Subcutaneous adipose tissue (tissue), 4 donors: ENCODE data around the gene TWSG1. TPM values are rescaled to one million over a fixed set of nuclear protein-coding genes. Genes with fewer than 3 reads are reported as not detected.

ENCODE experiments used
- total RNA-seq, 4 donors: library from RNA; depleted of rRNA; stranded (reverse); fragments of >200 nt; gene quantifications; one replicate each; pipeline ENCODE4 v1.1.0, GENCODE V29; 2016
- TF ChIP-seq, protein P1 (sequence below): fragments of 450-650 bp; IDR thresholded peaks from one replicate; pipeline ENCODE4 v1.5.1; 2016; ENCODE audit warnings: low read depth, mild to moderate bottlenecking, control low read depth, antibody characterized with exemption, moderate library complexity

The TWSG1 gene
- total RNA-seq, 4 donors from 2014 or later, result 13.6 to 45.2 (median 38.2) TPM

DNA sequence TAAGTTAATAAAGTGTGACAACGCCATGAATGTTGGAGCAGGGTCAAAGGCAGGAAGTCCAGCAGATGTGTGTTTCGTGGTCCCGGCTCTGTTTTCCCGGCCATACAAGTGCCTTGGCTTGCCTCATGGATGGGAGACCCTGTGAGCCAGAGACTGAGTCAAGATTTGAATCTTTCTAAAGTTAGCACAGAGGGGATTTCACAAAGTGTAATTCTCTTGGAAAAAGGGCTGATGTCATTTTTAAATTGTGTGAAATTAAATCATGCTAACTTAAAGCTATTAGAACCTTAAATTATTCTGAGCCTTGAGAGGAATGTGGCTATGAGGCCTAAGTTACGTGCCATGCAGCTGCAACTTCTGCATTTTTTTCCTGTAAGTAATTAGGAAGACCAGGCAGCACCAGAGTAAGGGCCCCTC, 102.5 kb downstream of the TWSG1 start:
- TF ChIP-seq, protein P1, sequence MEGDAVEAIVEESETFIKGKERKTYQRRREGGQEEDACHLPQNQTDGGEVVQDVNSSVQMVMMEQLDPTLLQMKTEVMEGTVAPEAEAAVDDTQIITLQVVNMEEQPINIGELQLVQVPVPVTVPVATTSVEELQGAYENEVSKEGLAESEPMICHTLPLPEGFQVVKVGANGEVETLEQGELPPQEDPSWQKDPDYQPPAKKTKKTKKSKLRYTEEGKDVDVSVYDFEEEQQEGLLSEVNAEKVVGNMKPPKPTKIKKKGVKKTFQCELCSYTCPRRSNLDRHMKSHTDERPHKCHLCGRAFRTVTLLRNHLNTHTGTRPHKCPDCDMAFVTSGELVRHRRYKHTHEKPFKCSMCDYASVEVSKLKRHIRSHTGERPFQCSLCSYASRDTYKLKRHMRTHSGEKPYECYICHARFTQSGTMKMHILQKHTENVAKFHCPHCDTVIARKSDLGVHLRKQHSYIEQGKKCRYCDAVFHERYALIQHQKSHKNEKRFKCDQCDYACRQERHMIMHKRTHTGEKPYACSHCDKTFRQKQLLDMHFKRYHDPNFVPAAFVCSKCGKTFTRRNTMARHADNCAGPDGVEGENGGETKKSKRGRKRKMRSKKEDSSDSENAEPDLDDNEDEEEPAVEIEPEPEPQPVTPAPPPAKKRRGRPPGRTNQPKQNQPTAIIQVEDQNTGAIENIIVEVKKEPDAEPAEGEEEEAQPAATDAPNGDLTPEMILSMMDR, result no peak

DNA sequence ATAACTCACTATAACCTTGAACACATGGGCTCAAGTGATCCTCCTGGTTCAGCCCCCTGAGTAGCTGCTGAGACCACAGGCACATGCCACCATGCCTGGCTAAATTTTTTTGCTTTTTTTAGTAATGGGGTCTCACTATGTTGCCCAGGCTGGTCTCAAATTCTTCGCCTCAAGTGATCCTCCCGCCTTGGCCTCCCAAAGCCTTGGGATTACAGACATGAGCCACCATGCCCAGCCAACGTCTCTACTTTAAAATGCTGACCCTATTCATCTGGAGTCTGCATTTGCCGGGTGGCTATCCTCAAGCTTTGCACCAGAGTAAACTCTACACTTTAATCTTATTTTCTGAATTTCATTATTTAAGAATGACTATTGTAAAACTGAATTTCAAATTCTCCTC, 103.1 kb downstream of the TWSG1 start:
- TF ChIP-seq, protein P1, result no peak

DNA sequence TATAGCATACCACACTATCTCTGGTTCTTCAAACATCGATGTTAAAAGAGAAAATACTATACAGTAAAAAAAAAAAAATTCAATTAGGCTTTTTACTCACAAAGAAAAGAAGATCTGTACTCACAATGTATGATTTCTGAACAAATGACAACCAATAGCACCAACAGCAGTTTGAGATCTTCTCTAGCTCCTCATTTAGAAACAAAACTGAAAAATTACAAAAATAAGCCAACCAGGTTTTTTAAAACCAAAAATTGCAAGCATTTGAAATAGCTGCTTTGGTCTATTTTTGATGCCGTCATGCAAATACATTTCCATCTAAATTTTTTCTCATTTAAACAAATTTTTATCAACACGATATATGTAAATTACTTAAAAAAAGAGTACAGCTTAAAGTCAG, 106.5 kb downstream of the TWSG1 start:
- TF ChIP-seq, protein P1, result no peak

DNA sequence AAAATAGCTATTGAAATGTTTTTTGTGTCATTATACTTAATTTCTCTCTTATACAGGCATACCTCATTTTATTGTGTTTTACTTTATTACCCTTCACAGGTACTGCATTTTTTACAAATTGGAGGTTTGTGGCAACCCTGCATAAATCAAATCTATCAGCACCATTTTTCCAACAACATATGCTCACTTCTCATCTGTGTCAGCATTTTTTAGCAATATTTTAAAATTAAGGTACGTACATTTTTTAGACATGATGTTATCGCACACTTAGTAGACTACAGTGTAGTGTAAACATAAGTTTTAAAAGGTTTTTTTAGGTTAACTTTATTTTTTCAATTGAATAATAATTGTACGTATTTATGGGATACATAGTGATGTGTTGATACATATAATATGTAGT, 110.0 kb downstream of the TWSG1 start:
- TF ChIP-seq, protein P1, result no peak

DNA sequence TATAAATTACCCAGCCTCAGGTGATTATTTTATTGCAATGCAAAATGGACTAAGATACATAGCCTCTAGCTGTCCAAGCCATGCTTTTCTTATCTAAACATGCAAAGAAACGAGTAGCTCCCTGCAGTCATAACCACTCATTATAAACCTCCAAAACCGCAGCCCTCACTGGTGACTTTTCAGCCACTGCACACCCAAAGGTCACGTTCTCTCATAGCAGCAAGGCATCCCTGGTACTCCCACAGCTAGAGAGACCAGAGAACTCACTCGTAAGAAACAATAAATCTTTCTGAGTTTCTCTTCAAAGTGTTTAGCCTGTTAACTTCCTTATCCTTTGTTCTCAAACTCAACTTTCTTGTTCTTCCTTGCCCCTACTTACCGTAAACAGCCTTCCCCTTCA, 112.3 kb downstream of the TWSG1 start:
- TF ChIP-seq, protein P1, result no peak

DNA sequence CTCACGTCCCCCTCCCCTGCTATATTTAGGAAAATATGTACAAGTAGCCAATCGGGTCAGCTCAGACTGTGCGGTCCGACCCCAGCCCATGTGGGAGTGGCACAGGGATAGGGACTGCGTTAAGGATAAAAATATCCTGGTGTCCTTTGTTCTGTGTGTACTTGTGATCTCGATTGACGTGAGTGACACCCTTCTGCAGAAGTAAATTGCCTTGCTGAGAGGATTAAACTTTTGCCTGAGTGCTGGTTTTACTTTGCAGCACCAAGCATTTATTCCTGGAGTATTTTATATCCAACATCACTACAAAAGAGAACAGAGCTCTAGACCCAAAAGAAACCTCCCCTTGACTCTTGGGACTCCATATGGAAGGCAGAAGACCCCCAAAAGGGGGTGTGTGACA, 112.8 kb downstream of the TWSG1 start:
- TF ChIP-seq, protein P1, result no peak

DNA sequence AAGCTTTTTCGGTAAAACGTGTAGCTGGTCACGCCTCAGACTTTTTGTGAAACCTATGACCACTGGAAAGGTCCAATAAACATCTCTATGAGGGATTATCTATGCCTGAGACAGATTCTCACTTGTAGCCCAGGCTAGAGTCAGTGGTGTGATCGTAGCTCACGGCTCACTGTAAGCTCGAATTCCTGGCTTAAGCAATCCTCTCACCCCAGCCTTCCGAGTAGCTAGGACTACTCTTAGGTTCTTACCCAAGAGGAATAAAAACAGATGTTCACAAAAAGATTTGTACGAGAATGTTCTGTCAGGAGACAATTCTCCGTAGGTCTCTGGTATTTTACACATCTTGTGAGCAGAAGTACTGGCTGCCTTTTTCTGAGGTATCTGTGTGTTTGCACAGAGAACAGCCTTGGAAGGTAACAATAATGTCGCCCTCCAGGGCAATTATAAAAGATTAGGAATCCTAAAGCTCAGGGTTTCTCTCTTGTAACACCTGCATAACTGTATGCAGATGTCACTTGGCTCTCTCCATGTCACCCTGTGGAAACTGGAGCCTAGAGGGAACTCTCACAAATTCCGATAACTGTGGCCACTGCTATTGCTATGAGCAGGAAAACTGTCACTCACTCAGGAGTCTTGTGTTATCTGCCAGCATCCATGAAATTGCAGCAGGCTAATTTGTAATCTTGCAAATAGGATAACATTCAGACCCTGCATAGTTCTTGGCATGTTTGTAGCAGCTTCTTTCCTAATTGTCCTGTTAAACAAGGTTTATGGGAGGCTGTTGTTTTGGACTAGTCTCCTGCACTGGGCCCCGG, 115.2 kb downstream of the TWSG1 start:
- TF ChIP-seq, protein P1, result no peak

Other genes with a start within 250 kb of the TWSG1 start
- gene NDUFV2, start 232.1 kb upstream of the TWSG1 start, total RNA-seq, result 100 to 1,000 TPM in 2 of 4 donors, 10 to 100 TPM in 2; 66.3 to 161 (median 97.9) TPM
- gene ANKRD12, start 198.0 kb upstream of the TWSG1 start, total RNA-seq, result 10 to 100 TPM; 38.6 to 99.5 (median 65.4) TPM
- gene RALBP1, start 140.7 kb downstream of the TWSG1 start, total RNA-seq, result 10 to 100 TPM; 66.4 to 88.3 (median 76.5) TPM